Esophagus muscularis mucosa (tissue), 4 donors: ENCODE results near the gene TSPOAP1. TPM values are rescaled to one million over a fixed set of nuclear protein-coding genes. Genes with fewer than 3 reads are reported as not detected.

Experiments used
- DNase-seq: peaks from one replicate; pipeline ENCODE4 v3.0.0-alpha.2; 2017; ENCODE audit errors: extremely low spot score
- H3K27ac ChIP-seq, 4 donors: fragments of 200-600 bp; sonication (generic); replicated peaks in 1 of 4; 1 replicate in 3 of 4; 2 replicates in 1 of 4; pipeline ENCODE4 v1.5.1; 2016 to 2019; ENCODE audit warnings: mild to moderate bottlenecking in 1 of 4
- H3K27me3 ChIP-seq, 4 donors: fragments of 200-600 bp; sonication (generic); one replicate each; pipeline versions ENCODE4 v1.5.1 to v1.6.0; 2016 to 2019
- H3K36me3 ChIP-seq, 4 donors: fragments of 200-600 bp; sonication (generic); one replicate each; pipeline ENCODE4 v1.5.1; 2016 to 2019
- H3K4me1 ChIP-seq, 4 donors: fragments of 200-600 bp; sonication (generic); one replicate each; pipeline ENCODE4 v1.5.1; 2016 to 2019
- H3K4me3 ChIP-seq, 4 donors: fragments of 200-600 bp; sonication (generic); 1 replicate in 2 of 4; 2 replicates in 2 of 4; pipeline ENCODE4 v1.5.1; 2016 to 2019; ENCODE audit warnings: mild to moderate bottlenecking in 4 of 4, moderate library complexity in 1 of 4
- H3K9me3 ChIP-seq, 4 donors: fragments of 200-600 bp; sonication (generic); 1 replicate in 3 of 4; 2 replicates in 1 of 4; pipeline ENCODE4 v1.5.1; 2016 to 2019
- CTCF ChIP-seq, 3 experiments: fragments of 200-600 bp in 2 of 3; fragments of 450-650 bp in 1 of 3; sonication (generic) in 2 of 3; IDR thresholded peaks; one replicate each; pipeline ENCODE4 v1.5.1; 2017 to 2019; ENCODE audit warnings: antibody characterized with exemption in 3 of 3, mild to moderate bottlenecking in 2 of 3, moderate library complexity in 1 of 3
- EP300 ChIP-seq: sonication (generic); formaldehyde crosslinking; IDR thresholded peaks from one replicate; pipeline ENCODE4 v1.6.1; 2017; ENCODE audit warnings: antibody characterized with exemption
- POLR2A ChIP-seq: fragments of 450-650 bp; IDR thresholded peaks from one replicate; pipeline ENCODE4 v1.6.1; 2017; ENCODE audit warnings: antibody characterized with exemption, moderate library complexity, mild to moderate bottlenecking, low read depth
- POLR2AphosphoS5 ChIP-seq, 2 donors: sonication (generic); formaldehyde crosslinking; IDR thresholded peaks; one replicate each; pipeline ENCODE4 v1.6.1; 2017; ENCODE audit warnings: antibody characterized with exemption in 2 of 2
- WGBS: methylation state at CpG from one replicate; pipeline ENCODE4 v1.1.5; 2018; 5-methylcytosine and 5-hydroxymethylcytosine counted together
- intact Hi-C: fragments of 100-400 bp; cut with DNase I; formaldehyde crosslinking; loops from one replicate; pipeline ENCODE4 v1.15.1; 2023
- total RNA-seq, 4 donors: library from RNA; depleted of rRNA; stranded (reverse); fragments of >200 nt; gene quantifications; one replicate each; pipeline versions ENCODE4 v1.1.0 to v1.2.1, GENCODE V29; 2016

Gene TSPOAP1
- total RNA-seq, 4 donors from 2014 or later: 10.0 to 19.0 (median 16.0) TPM

- Histone ChIP-seq H3K4me3 (peak overlapping the region; percentile 43 to 57 (median 47)), H3K4me1 (peaks cover 6 to 47% (median 32%) of the 10 kb centered on the region in 4 donors), H3K27me3 (peaks cover 0 to 17% (median 2%) of the 10 kb centered on the region in 4 donors), H3K27ac (peak overlapping the region; percentile 39 to 71 (median 60)), H3K9me3 (no peaks in the 10 kb centered on the region), H3K36me3 (no peaks in the 10 kb centered on the region)
- TF ChIP-seq POLR2AphosphoS5 (IDR thresholded peaks at IDR 0.05) (peak; percentile 65 to 82), EP300 (no peak), CTCF (IDR thresholded peaks at IDR 0.05) (no peak), POLR2A (no peak)
- DNase-seq: no peak
- WGBS: 63% methylated on average over 22 of the region's 31 CpGs
- intact Hi-C loops: no loop called here
Measured at GRCh38 chr17:58331815-58332777, 3.5 kb upstream of the TSPOAP1 start.

- Histone ChIP-seq H3K27me3 (peaks cover 0 to 17% (median 2%) of the 10 kb centered on the region in 4 donors), H3K4me3 (peak overlapping the region; percentile 43 to 57 (median 47)), H3K36me3 (no peaks in the 10 kb centered on the region), H3K27ac (peak overlapping the region; percentile 39 to 71 (median 60)), H3K4me1 (peaks cover 3 to 39% (median 23%) of the 10 kb centered on the region in 4 donors), H3K9me3 (no peaks in the 10 kb centered on the region)
- intact Hi-C loops: no loop called here
- no peak for DNase-seq
- TF ChIP-seq POLR2A (no peak), CTCF (IDR thresholded peaks at IDR 0.05) (no peak), EP300 (no peak), POLR2AphosphoS5 (IDR thresholded peaks at IDR 0.05) (no peak)
- WGBS: 87% methylated on average over 18 of the region's 23 CpGs
Measured at GRCh38 chr17:58330997-58331814, 2.6 kb upstream of the TSPOAP1 start.

GRCh38 chr17:58330538-58330996 lies 2.0 kb upstream of the TSPOAP1 start:
- Histone ChIP-seq H3K4me3 (peak overlapping the region; percentile 43 to 57 (median 47)), H3K36me3 (no peaks in the 10 kb centered on the region), H3K9me3 (no peaks in the 10 kb centered on the region), H3K27ac (peak overlapping the region in 2 of 4 donors; percentile 35 to 58), H3K27me3 (peaks cover 0 to 17% (median 2%) of the 10 kb centered on the region in 4 donors), H3K4me1 (peaks cover 0 to 35% (median 19%) of the 10 kb centered on the region in 4 donors)
- intact Hi-C loops: no loop called here
- TF ChIP-seq POLR2AphosphoS5 (IDR thresholded peaks at IDR 0.05): no peak
- no peak for TF ChIP-seq EP300
- no peak for TF ChIP-seq CTCF (IDR thresholded peaks at IDR 0.05)
- TF ChIP-seq POLR2A: no peak
- 67% methylated on average over 10 of the region's 10 CpGs for WGBS
- DNase-seq: no peak

- Histone ChIP-seq H3K36me3 (no peaks in the 10 kb centered on the region), H3K9me3 (no peaks in the 10 kb centered on the region), H3K27ac (no peak overlapping the region), H3K27me3 (peaks cover 0 to 18% (median 2%) of the 10 kb centered on the region in 4 donors), H3K4me3 (peak overlapping the region; percentile 43 to 57 (median 47)), H3K4me1 (peaks cover 0 to 35% (median 22%) of the 10 kb centered on the region in 4 donors)
- DNase-seq: no peak
- TF ChIP-seq POLR2A (no peak), CTCF (IDR thresholded peaks at IDR 0.05) (no peak), POLR2AphosphoS5 (IDR thresholded peaks at IDR 0.05) (no peak), EP300 (no peak)
- 70% methylated on average over 4 of the region's 4 CpGs for WGBS
- intact Hi-C loops: no loop called here
Measured at GRCh38 chr17:58329810-58330537, 1.4 kb upstream of the TSPOAP1 start.
